ENCODE measurements around the gene CATSPERE. TPM values are rescaled to one million over a fixed set of nuclear protein-coding genes. Genes with fewer than 3 reads are reported as not detected.

The CATSPERE gene
- polyA plus RNA-seq, 1 experiment: 0.36 TPM

Small RNA genes lying within 50 kb of the gene (small RNA-seq; reads per million reads assigned to genes)
- gene CYCSP5 (ENCODE audit: insufficient read length, low read depth): not detected

Other genes with a start within 250 kb of the CATSPERE start
- gene ADSS2, start 9.4 kb upstream of the CATSPERE start, polyA plus RNA-seq (2011; rRNA removed): 33.7 and 50.5 TPM in 2 replicates
- gene DESI2, start 191.9 kb downstream of the CATSPERE start, polyA plus RNA-seq (2011; rRNA removed): 44.9 and 60.2 TPM in 2 replicates